Measurements from ENCODE around the gene BEST3. TPM values are rescaled to one million over a fixed set of nuclear protein-coding genes. Genes with fewer than 3 reads are reported as not detected.
"Not testable (repeated sequence)": the region's sequence is repeated elsewhere in the genome, so short reads cannot be mapped to it uniquely, and the experiment has no call there.

The BEST3 gene
- total RNA-seq, 1 donor: under 0.01 TPM

- H3K4me3 ChIP-seq (ENCODE audit: low read depth, low read length); DNase-seq (ENCODE audit: low read depth): not testable (repeated sequence)
- TF ChIP-seq CTCF (IDR thresholded peaks at IDR 0.05; ENCODE audit: insufficient read depth, low read depth, low read length): peak; percentile 35
These were observed 34.1 kb downstream of the BEST3 start for GRCh38 chr12:69664930-69665377.

- no peak for TF ChIP-seq CTCF (IDR thresholded peaks at IDR 0.05; ENCODE audit: insufficient read depth, low read depth, low read length)
- no peak overlapping the region for H3K4me3 ChIP-seq (ENCODE audit: low read depth, low read length)
- no peak for DNase-seq (ENCODE audit: low read depth)
These were observed 35.4 kb downstream of the BEST3 start for GRCh38 chr12:69663726-69664125.

- DNase-seq (ENCODE audit: low read depth): no peak
- H3K4me3 ChIP-seq (ENCODE audit: low read depth, low read length): no peak overlapping the region
- TF ChIP-seq CTCF (IDR thresholded peaks at IDR 0.05; ENCODE audit: insufficient read depth, low read depth, low read length): no peak
These were observed 36.3 kb downstream of the BEST3 start for GRCh38 chr12:69662764-69663163.

GRCh38 chr12:69661386-69661785, 37.7 kb downstream of the BEST3 start:
- H3K4me3 ChIP-seq (ENCODE audit: low read depth, low read length): no peak overlapping the region
- TF ChIP-seq CTCF (IDR thresholded peaks at IDR 0.05; ENCODE audit: insufficient read depth, low read depth, low read length): no peak
- DNase-seq (ENCODE audit: low read depth): no peak

GRCh38 chr12:69660164-69660863, 38.8 kb downstream of the BEST3 start:
- H3K4me3 ChIP-seq (ENCODE audit: low read depth, low read length): no peak overlapping the region
- no peak for DNase-seq (ENCODE audit: low read depth)
- no peak for TF ChIP-seq CTCF (IDR thresholded peaks at IDR 0.05; ENCODE audit: insufficient read depth, low read depth, low read length)

- no peak overlapping the region for H3K4me3 ChIP-seq (ENCODE audit: low read depth, low read length)
- no peak for TF ChIP-seq CTCF (IDR thresholded peaks at IDR 0.05; ENCODE audit: insufficient read depth, low read depth, low read length)
- no peak for DNase-seq (ENCODE audit: low read depth)
These were observed 40.9 kb downstream of the BEST3 start for GRCh38 chr12:69658203-69658602.
